ENCODE data around the gene SGPL1. TPM values are rescaled to one million over a fixed set of nuclear protein-coding genes. Genes with fewer than 3 reads are reported as not detected.

Gene SGPL1
- total RNA-seq, 1 experiment from 2014 or later, result 127 TPM

DNA sequence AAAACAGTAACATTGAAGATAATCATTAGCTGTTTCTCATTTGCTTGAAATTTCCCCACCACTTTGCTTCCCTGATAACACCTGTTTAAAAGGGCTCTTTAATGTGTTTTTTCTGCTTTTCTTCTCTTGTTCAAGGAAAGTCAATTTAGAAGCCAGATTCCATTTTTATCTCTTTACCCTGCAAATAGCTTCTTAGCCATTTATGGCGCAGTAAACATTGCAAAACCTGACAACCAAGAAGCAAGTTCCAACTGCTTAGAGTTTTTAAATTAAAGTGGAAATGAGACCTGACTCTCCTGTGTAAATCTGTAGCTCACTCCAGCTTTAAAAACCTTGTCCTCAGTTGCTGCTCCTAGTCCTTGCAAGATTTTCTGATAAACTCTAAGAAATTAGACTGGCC lies 30.1 kb downstream of the SGPL1 start:
- Histone ChIP-seq H3K27me3 (replicated peaks; ENCODE audit: control insufficient read depth, insufficient read depth, low read length) (no peaks in the 10 kb centered on the region), H3K4me3 (ENCODE audit: low read depth, low read length) (no peak overlapping the region), H3K36me3 (ENCODE audit: control insufficient read depth, insufficient read depth, low read length) (0 out of 2 replicates have a peak, but pooled peaks cover 1% of the 10 kb centered on the region), H3K9me3 (no peaks in the 10 kb centered on the region), H3K4me1 (peaks cover 70% of the 10 kb centered on the region)
- peaks cover 11% of the 10 kb centered on the region for H3K9me3 Mint-ChIP-seq (ENCODE audit: unreplicated experiment)
- intact Hi-C loops (cut with micrococcal nuclease; ENCODE audit: unreplicated experiment), result loop anchor here (2.0 kb wide), 2 partner anchors 13 to 29 kb away; no protein-coding TSS in a partner anchor
- peak in 1 of 2 experiments; percentile 48 for DNase-seq
- peaks cover 70% of the 10 kb centered on the region for H3K4me1 Mint-ChIP-seq (ENCODE audit: low read depth, unreplicated experiment)
- POLR2A ChIA-PET, result no interaction called here
- TF ChIP-seq, protein P1, sequence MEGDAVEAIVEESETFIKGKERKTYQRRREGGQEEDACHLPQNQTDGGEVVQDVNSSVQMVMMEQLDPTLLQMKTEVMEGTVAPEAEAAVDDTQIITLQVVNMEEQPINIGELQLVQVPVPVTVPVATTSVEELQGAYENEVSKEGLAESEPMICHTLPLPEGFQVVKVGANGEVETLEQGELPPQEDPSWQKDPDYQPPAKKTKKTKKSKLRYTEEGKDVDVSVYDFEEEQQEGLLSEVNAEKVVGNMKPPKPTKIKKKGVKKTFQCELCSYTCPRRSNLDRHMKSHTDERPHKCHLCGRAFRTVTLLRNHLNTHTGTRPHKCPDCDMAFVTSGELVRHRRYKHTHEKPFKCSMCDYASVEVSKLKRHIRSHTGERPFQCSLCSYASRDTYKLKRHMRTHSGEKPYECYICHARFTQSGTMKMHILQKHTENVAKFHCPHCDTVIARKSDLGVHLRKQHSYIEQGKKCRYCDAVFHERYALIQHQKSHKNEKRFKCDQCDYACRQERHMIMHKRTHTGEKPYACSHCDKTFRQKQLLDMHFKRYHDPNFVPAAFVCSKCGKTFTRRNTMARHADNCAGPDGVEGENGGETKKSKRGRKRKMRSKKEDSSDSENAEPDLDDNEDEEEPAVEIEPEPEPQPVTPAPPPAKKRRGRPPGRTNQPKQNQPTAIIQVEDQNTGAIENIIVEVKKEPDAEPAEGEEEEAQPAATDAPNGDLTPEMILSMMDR (IDR thresholded peaks at IDR 0.05; ENCODE audit: insufficient read depth in 1 of 2, low read depth in 1 of 2, low read length in 1 of 2, severe bottlenecking in 1 of 2, unreplicated experiment in 1 of 2), result no peak
- H3K4me3 Mint-ChIP-seq (ENCODE audit: unreplicated experiment), result no peak overlapping the region
- peak overlapping the region; percentile 70 for H3K27ac Mint-ChIP-seq (ENCODE audit: unreplicated experiment)
- CTCF ChIA-PET, result interaction anchor here (1.2 to 1.3 kb wide), 3 partner anchors 10 to 42 kb away, joined by 3 read pairs; no protein-coding TSS in a partner anchor
- H3K27me3 Mint-ChIP-seq (ENCODE audit: insufficient read depth, unreplicated experiment), result no peaks in the 10 kb centered on the region
- H3K36me3 Mint-ChIP-seq (ENCODE audit: insufficient read depth, unreplicated experiment), result peaks cover 48% of the 10 kb centered on the region
- BruUV-seq (replicated peaks), result no TSS peak

DNA sequence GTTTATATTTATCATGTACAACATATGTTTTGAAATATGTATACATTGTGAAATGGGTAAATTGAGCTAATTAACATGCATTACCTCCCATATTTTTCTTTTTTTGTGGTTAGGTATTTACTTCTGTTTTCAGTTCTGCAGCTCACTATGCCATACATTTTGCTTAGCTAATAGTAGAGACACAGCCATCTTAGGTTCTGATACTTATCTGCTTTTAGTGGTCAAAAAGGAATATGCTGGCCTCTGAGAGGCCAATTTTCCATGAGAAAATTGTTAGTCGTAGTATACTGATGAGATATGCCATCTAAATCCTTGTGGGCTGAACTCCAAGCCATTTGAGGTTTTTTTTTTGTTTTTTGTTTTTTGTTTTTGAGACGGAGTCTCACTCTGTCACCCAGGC lies 31.0 kb downstream of the SGPL1 start:
- peaks cover 52% of the 10 kb centered on the region for H3K36me3 Mint-ChIP-seq (ENCODE audit: insufficient read depth, unreplicated experiment)
- intact Hi-C loops (cut with micrococcal nuclease; ENCODE audit: unreplicated experiment), result no loop called here

DNA sequence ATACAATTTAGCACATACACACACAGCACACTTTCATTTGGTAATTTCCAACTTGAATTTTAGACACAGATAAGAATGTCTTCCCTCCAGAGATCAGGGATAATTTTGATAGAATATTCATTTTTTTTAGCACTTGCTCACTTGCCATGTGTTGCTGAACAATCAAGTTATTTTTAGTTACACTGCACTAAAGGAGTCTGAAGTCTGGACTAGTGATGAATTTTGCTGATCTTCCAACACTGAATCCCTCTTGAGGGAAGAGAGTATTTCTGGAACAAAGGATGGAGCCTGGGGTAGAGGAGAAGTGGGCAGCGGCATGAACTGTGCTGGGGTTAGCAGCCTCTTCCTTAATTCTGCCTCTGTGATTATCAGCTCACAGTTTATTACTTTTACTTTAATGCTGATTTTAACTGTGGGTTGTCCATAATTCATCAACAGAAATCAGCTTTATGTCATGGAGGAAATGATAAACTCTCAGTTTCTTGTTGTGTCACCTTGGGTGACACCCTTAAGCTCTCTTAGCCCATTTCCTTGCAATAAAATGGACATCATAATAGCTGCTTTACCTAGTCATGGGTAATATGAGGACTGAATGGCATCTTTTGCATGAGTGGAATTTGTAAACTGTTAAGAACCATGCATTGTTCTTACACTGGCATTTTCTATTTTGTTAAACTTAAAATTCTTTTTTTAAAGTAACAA lies 32.1 kb downstream of the SGPL1 start:
- H3K4me3 Mint-ChIP-seq (ENCODE audit: unreplicated experiment), result no peak overlapping the region
- DNase-seq, result no peak
- intact Hi-C loops (cut with micrococcal nuclease; ENCODE audit: unreplicated experiment), result no loop called here
- 0 out of 2 replicates have a peak, but pooled peaks cover 1% of the 10 kb centered on the region for H3K36me3 ChIP-seq (ENCODE audit: control insufficient read depth, insufficient read depth, low read length)
- H3K4me1 ChIP-seq, result peaks cover 84% of the 10 kb centered on the region
- CTCF ChIA-PET, result no interaction called here
- no peak overlapping the region for H3K27ac Mint-ChIP-seq (ENCODE audit: unreplicated experiment)
- POLR2A ChIA-PET, result interaction anchor here (0.7 kb wide), 1 partner anchor 1507 kb away, joined by 4 read pairs; no protein-coding TSS in a partner anchor
- H3K4me3 ChIP-seq (ENCODE audit: low read depth, low read length), result no peak overlapping the region
- H3K36me3 Mint-ChIP-seq (ENCODE audit: insufficient read depth, unreplicated experiment), result peaks cover 60% of the 10 kb centered on the region
- H3K27me3 Mint-ChIP-seq (ENCODE audit: insufficient read depth, unreplicated experiment), result no peaks in the 10 kb centered on the region
- BruUV-seq (replicated peaks), result no TSS peak
- no peaks in the 10 kb centered on the region for H3K9me3 ChIP-seq
- H3K4me1 Mint-ChIP-seq (ENCODE audit: low read depth, unreplicated experiment), result peaks cover 71% of the 10 kb centered on the region
- H3K9me3 Mint-ChIP-seq (ENCODE audit: unreplicated experiment), result no peaks in the 10 kb centered on the region
- no peaks in the 10 kb centered on the region for H3K27me3 ChIP-seq (replicated peaks; ENCODE audit: control insufficient read depth, insufficient read depth, low read length)
- TF ChIP-seq, protein P1 (IDR thresholded peaks at IDR 0.05; ENCODE audit: insufficient read depth in 1 of 2, low read depth in 1 of 2, low read length in 1 of 2, severe bottlenecking in 1 of 2, unreplicated experiment in 1 of 2), result no peak

More for the DNA sequence above, 31.0 kb downstream of the SGPL1 start:
- Mint-ChIP-seq H3K27me3 (ENCODE audit: insufficient read depth, unreplicated experiment) (no peaks in the 10 kb centered on the region), H3K27ac (ENCODE audit: unreplicated experiment) (no peak overlapping the region), H3K9me3 (ENCODE audit: unreplicated experiment) (peaks cover 6% of the 10 kb centered on the region), H3K4me1 (ENCODE audit: low read depth, unreplicated experiment) (peaks cover 71% of the 10 kb centered on the region), H3K4me3 (ENCODE audit: unreplicated experiment) (no peak overlapping the region)
- no peak for DNase-seq
- CTCF ChIA-PET, result interaction anchor here (1.3 kb wide), 1 partner anchor 41 kb away, joined by 3 read pairs; no protein-coding TSS in a partner anchor
- POLR2A ChIA-PET, result no interaction called here
- Histone ChIP-seq H3K27me3 (replicated peaks; ENCODE audit: control insufficient read depth, insufficient read depth, low read length) (no peaks in the 10 kb centered on the region), H3K36me3 (ENCODE audit: control insufficient read depth, insufficient read depth, low read length) (0 out of 2 replicates have a peak, but pooled peaks cover 1% of the 10 kb centered on the region), H3K4me1 (peaks cover 79% of the 10 kb centered on the region), H3K9me3 (no peaks in the 10 kb centered on the region), H3K4me3 (ENCODE audit: low read depth, low read length) (no peak overlapping the region)
- no TSS peak for BruUV-seq (replicated peaks)
- TF ChIP-seq, protein P1 (IDR thresholded peaks at IDR 0.05; ENCODE audit: insufficient read depth in 1 of 2, low read depth in 1 of 2, low read length in 1 of 2, severe bottlenecking in 1 of 2, unreplicated experiment in 1 of 2), result no peak

All from Caco-2 (cell line).